H1 (cell line): ENCODE results near the gene PFDN1. TPM values are rescaled to one million over a fixed set of nuclear protein-coding genes. Genes with fewer than 3 reads are reported as not detected.
A peak's percentile ranks its signal among the peaks of the same experiment; 100 is the strongest.

Source experiments
- CTCF ChIA-PET: fragments of 300-600 bp; sonication (Branson Sonifier 250); formaldehyde crosslinking; loops from one replicate; lab custom pipeline; 2021; ENCODE audit not compliant: partially characterized antibody; lab: Charles Lee
- POLR2A ChIA-PET: fragments of 300-600 bp; sonication (Branson Sonifier 250); formaldehyde crosslinking; loops from one replicate; lab custom pipeline; 2021; ENCODE audit warnings: inconsistent platforms; ENCODE audit not compliant: partially characterized antibody; lab: Charles Lee
- DNase-seq, 2 experiments: peaks; one replicate each; pipeline versions ENCODE4 v3.0.0 to v3.0.0-alpha.2; 2010 to 2022; ENCODE audit warnings: low spot score in 2 of 2, low read depth in 1 of 2, mixed read lengths in 1 of 2
- FAIRE-seq: peaks from 2 replicates; lab custom pipeline; 2011; peaks lifted over from hg19 to GRCh38; lab: Jason Lieb, UNC
- H2AFZ ChIP-seq: 2 replicates; pipeline ENCODE4 v1.8.1; 2012; ENCODE audit warnings: low read length, inconsistent platforms
- H2AK5ac ChIP-seq: 2 replicates; pipeline ENCODE4 v1.6.1; 2013; ENCODE audit warnings: low read depth, low read length
- H2BK120ac ChIP-seq: replicated peaks from 2 replicates; pipeline ENCODE3; 2013; ENCODE audit warnings: low read depth, low read length, inconsistent platforms
- H2BK12ac ChIP-seq: 2 replicates; pipeline ENCODE4 v1.6.1; 2013; ENCODE audit warnings: low read depth, low read length
- H2BK15ac ChIP-seq: 2 replicates; pipeline ENCODE4 v1.6.1; 2013; ENCODE audit warnings: low read length
- H2BK20ac ChIP-seq: 2 replicates; pipeline ENCODE4 v1.6.1; 2013; ENCODE audit warnings: low read length
- H2BK5ac ChIP-seq: 2 replicates; pipeline ENCODE4 v1.6.1; 2013; ENCODE audit warnings: low read depth, low read length
- H3K14ac ChIP-seq: 2 replicates; pipeline ENCODE4 v1.6.1; 2013; ENCODE audit warnings: inconsistent platforms; ENCODE audit not compliant: insufficient read length
- H3K18ac ChIP-seq: 2 replicates; pipeline ENCODE4 v1.6.1; 2013; ENCODE audit warnings: low read length; ENCODE audit errors: extremely low read depth
- H3K23ac ChIP-seq: 2 replicates; pipeline ENCODE4 v1.6.1; 2013; ENCODE audit warnings: inconsistent platforms; ENCODE audit not compliant: insufficient read length
- H3K23me2 ChIP-seq: 2 replicates; pipeline ENCODE4 v1.6.1; 2013; ENCODE audit warnings: low read depth, low read length
- H3K27ac ChIP-seq: 2 replicates; pipeline ENCODE4 v1.6.1; 2011; ENCODE audit warnings: low read depth, low read length, inconsistent platforms
- H3K27me3 ChIP-seq, 4 experiments: replicated peaks in 1 of 4; 1 replicate in 1 of 4; 2 replicates in 3 of 4; pipeline versions ENCODE4 v1.6.1 to v1.8.1; 2011 to 2013; ENCODE audit warnings: low read length in 3 of 4, mild to moderate bottlenecking in 3 of 4, inconsistent platforms in 2 of 4, mixed read lengths in 2 of 4, moderate library complexity in 1 of 4; ENCODE audit not compliant: control insufficient read depth in 3 of 4, insufficient read depth in 3 of 4; ENCODE audit errors: extremely low read depth in 1 of 4
- H3K36me3 ChIP-seq, 4 experiments: 2 replicates each; pipeline versions ENCODE4 v1.6.1 to v1.8.1; 2011 to 2013; ENCODE audit warnings: mild to moderate bottlenecking in 4 of 4, low read length in 3 of 4, moderate library complexity in 2 of 4, control low read depth in 1 of 4, inconsistent platforms in 1 of 4; ENCODE audit not compliant: insufficient read depth in 4 of 4, control insufficient read depth in 2 of 4
- H3K4ac ChIP-seq: replicated peaks from 2 replicates; pipeline ENCODE3; 2013; ENCODE audit warnings: low read length, low read depth, mixed read lengths, inconsistent platforms; ENCODE audit not compliant: insufficient read length
- H3K4me1 ChIP-seq, 4 experiments: replicated peaks in 1 of 4; 1 replicate in 1 of 4; 2 replicates in 3 of 4; pipeline versions ENCODE4 v1.6.1 to v1.8.1; 2011 to 2013; ENCODE audit warnings: low read length in 3 of 4, inconsistent platforms in 2 of 4, mixed read lengths in 1 of 4; ENCODE audit not compliant: insufficient read depth in 4 of 4, control insufficient read depth in 3 of 4
- H3K4me2 ChIP-seq, 2 experiments: 2 replicates each; pipeline versions ENCODE4 v1.6.1 to v1.8.1; 2011 to 2013; ENCODE audit warnings: low read depth in 2 of 2, low read length in 2 of 2, control low read depth in 1 of 2, inconsistent platforms in 1 of 2, mild to moderate bottlenecking in 1 of 2; ENCODE audit not compliant: insufficient read depth in 1 of 2
- H3K4me3 ChIP-seq, 4 experiments: fragments of 200-600, 300-600 bp in 1 of 4; sonication (generic), shearing (Covaris generic), sonication (Bioruptor Twin) in 1 of 4; 2 replicates each; pipeline versions ENCODE4 v1.5.1 to v1.8.1; 2011 to 2016; ENCODE audit warnings: low read length in 4 of 4, low read depth in 3 of 4, control low read depth in 2 of 4, inconsistent platforms in 2 of 4, mild to moderate bottlenecking in 2 of 4, mixed read lengths in 1 of 4, moderate library complexity in 1 of 4; ENCODE audit not compliant: insufficient read depth in 2 of 4; ENCODE audit errors: extremely low read depth in 1 of 4
- H3K56ac ChIP-seq: replicated peaks from 2 replicates; pipeline ENCODE3; 2013; ENCODE audit warnings: low read depth, mild to moderate bottlenecking, mixed read lengths, low read length, inconsistent platforms; ENCODE audit not compliant: insufficient read length
- H3K79me1 ChIP-seq: 2 replicates; pipeline ENCODE4 v1.6.1; 2013; ENCODE audit warnings: low read depth, low read length, control low read depth
- H3K79me2 ChIP-seq, 2 experiments: 2 replicates each; pipeline versions ENCODE4 v1.6.1 to v1.8.1; 2012 to 2013; ENCODE audit warnings: low read length in 2 of 2, mild to moderate bottlenecking in 2 of 2, inconsistent platforms in 1 of 2; ENCODE audit not compliant: insufficient read depth in 2 of 2, control insufficient read depth in 1 of 2
- H3K9ac ChIP-seq, 4 experiments: replicated peaks in 1 of 4; 1 replicate in 1 of 4; 2 replicates in 3 of 4; pipeline versions ENCODE4 v1.6.1 to v1.8.1; 2011 to 2013; ENCODE audit warnings: low read depth in 3 of 4, low read length in 3 of 4, control low read depth in 2 of 4, mild to moderate bottlenecking in 2 of 4, moderate library complexity in 2 of 4, inconsistent platforms in 1 of 4; ENCODE audit errors: extremely low read depth in 1 of 4
- H3K9me3 ChIP-seq, 2 experiments: 2 replicates each; pipeline versions ENCODE4 v1.6.1 to v1.8.1; 2012 to 2013; ENCODE audit warnings: mild to moderate bottlenecking in 2 of 2, moderate library complexity in 2 of 2, control low read depth in 1 of 2, inconsistent platforms in 1 of 2, low read depth in 1 of 2, low read length in 1 of 2, mixed read lengths in 1 of 2; ENCODE audit not compliant: insufficient read depth in 2 of 2
- H4K20me1 ChIP-seq, 2 experiments: replicated peaks in 1 of 2; 2 replicates each; pipeline versions ENCODE3 to v1.8.1; 2011 to 2013; ENCODE audit warnings: inconsistent platforms in 2 of 2, low read length in 2 of 2, mild to moderate bottlenecking in 1 of 2; ENCODE audit not compliant: insufficient read depth in 2 of 2, control insufficient read depth in 1 of 2
- H4K5ac ChIP-seq: 2 replicates; pipeline ENCODE4 v1.6.1; 2013; ENCODE audit warnings: low read length, low read depth, mixed read lengths, inconsistent platforms; ENCODE audit not compliant: insufficient read length
- H4K8ac ChIP-seq: 2 replicates; pipeline ENCODE4 v1.8.0; 2013; ENCODE audit warnings: mild to moderate bottlenecking, moderate library complexity, low read length, inconsistent platforms; ENCODE audit not compliant: insufficient read depth; ENCODE audit errors: extremely low read depth
- H4K91ac ChIP-seq: replicated peaks from 2 replicates; pipeline ENCODE3; 2013; ENCODE audit warnings: low read length, mixed read lengths, inconsistent platforms; ENCODE audit not compliant: insufficient read length
- BACH1 ChIP-seq: IDR thresholded peaks from 2 replicates; pipeline ENCODE4 v1.6.1; 2012; ENCODE audit warnings: low read length, improper control_type of control experiment
- RAD21 ChIP-seq, 2 experiments: IDR thresholded peaks in 1 of 2; conservative IDR thresholded peaks in 1 of 2; 2 replicates each; pipeline ENCODE4 v1.6.1; 2011; ENCODE audit warnings: low read depth in 2 of 2, low read length in 2 of 2, improper control_type of control experiment in 1 of 2, inconsistent platforms in 1 of 2, mild to moderate bottlenecking in 1 of 2, moderate library complexity in 1 of 2
- RNF2 ChIP-seq: fragments of 200-900, 300-1000 bp; sonication (generic); IDR thresholded peaks from 2 replicates; pipeline ENCODE4 v1.7.1; 2016; ENCODE audit warnings: borderline replicate concordance, low read depth, mild to moderate bottlenecking, antibody characterized with exemption, low read length; ENCODE audit not compliant: poor library complexity, severe bottlenecking; ENCODE audit errors: missing control alignments
- SAP30 ChIP-seq: fragments of 300-600 bp; sonication (generic); IDR thresholded peaks from 2 replicates; pipeline ENCODE4 v1.7.1; 2012; ENCODE audit warnings: low read length, moderate library complexity, mild to moderate bottlenecking, inconsistent platforms; ENCODE audit not compliant: insufficient read depth, insufficient replicate concordance
- SIN3A ChIP-seq, 2 experiments: IDR thresholded peaks in 1 of 2; conservative IDR thresholded peaks in 1 of 2; 2 replicates each; pipeline ENCODE4 v1.6.1; 2011 to 2012; ENCODE audit warnings: low read length in 2 of 2, improper control_type of control experiment in 1 of 2, low read depth in 1 of 2, mild to moderate bottlenecking in 1 of 2
- SP2 ChIP-seq: IDR thresholded peaks from 2 replicates; pipeline ENCODE4 v1.6.1; 2012; ENCODE audit warnings: mild to moderate bottlenecking, low read length, inconsistent platforms
- YY1 ChIP-seq: IDR thresholded peaks from 2 replicates; pipeline ENCODE4 v1.6.1; 2011; ENCODE audit warnings: low read depth, mild to moderate bottlenecking, low read length
- WGBS, 2 experiments: shearing (Covaris generic) in 1 of 2; methylation state at CpG; one replicate each; pipeline versions ENCODE4 v1.1.6 to v1.1.7; 2013 to 2015; ENCODE audit warnings: low lambda C conversion rate in 2 of 2, mixed read lengths in 2 of 2, inconsistent platforms in 1 of 2, low coverage in 1 of 2, missing lambda C conversion rate in 1 of 2; ENCODE audit not compliant: insufficient replicate concordance in 2 of 2, insufficient coverage in 1 of 2, insufficient read length in 1 of 2; ENCODE audit errors: extremely low coverage in 1 of 2, missing lambda C conversion rate in 1 of 2; 5-methylcytosine and 5-hydroxymethylcytosine counted together
- polyA plus RNA-seq, 7 experiments: library from polyadenylated mRNA; depleted of rRNA in 3 of 7; stranded (reverse) in 5 of 7; unstranded in 2 of 7; fragments of >200 nt in 5 of 7; fragments of 200-250 nt in 2 of 7; gene quantifications; 1 replicate in 5 of 7; 2 replicates in 1 of 7; 4 replicates in 1 of 7; pipeline versions ENCODE4 v1.2.1 to v1.2.3, GENCODE V29; 2011 to 2013; ENCODE audit warnings: missing spikeins in 2 of 7, mixed read lengths in 2 of 7
- total RNA-seq: library from RNA; stranded (reverse); fragmentation: NEBNext Ultra II Directional; extraction: Animal tissue kit (Norgen Biotek cat#: 25700); gene quantifications from 2 replicates; pipeline ENCODE4 v1.2.1, GENCODE V29; 2021

PFDN1 gene
- total and polyA plus RNA-seq, 2 of the 8 experiments (the other 6 are each of a cell fraction or from before 2014, with no cell fraction given), result 53.0 to 89.6 TPM

- DNase-seq (no peak), FAIRE-seq (no peak)
- Histone ChIP-seq H3K18ac (no peak overlapping the region), H2AK5ac (no peak overlapping the region), H3K4me3 (no peak overlapping the region), H4K20me1 (peaks cover 4% of the 10 kb centered on the region in 2 experiments), H3K27me3 (no peaks in the 10 kb centered on the region), H2BK12ac (no peak overlapping the region), H3K27ac (no peak overlapping the region), H3K4me2 (no peak overlapping the region), H2AFZ (no peak overlapping the region), H3K79me1 (no peaks in the 10 kb centered on the region), H4K5ac (no peak overlapping the region), H3K79me2 (peaks cover 0 to 97% of the 10 kb centered on the region in 2 experiments; a peak in 3 of 4 replicates), H3K23ac (no peak overlapping the region), H2BK5ac (no peak overlapping the region), H3K56ac (no peak overlapping the region), H2BK15ac (no peak overlapping the region), H2BK120ac (no peak overlapping the region), H4K8ac (no peak overlapping the region), H3K4me1 (no peaks in the 10 kb centered on the region), H3K36me3 (peaks cover 0 to under 1% (median 0%) of the 10 kb centered on the region in 4 experiments; a peak in 1 of 8 replicates), H2BK20ac (no peak overlapping the region), H3K9ac (peak overlapping the region in 1 of 4 experiments; percentile 34; a peak in 1 of 7 replicates), H3K23me2 (no peaks in the 10 kb centered on the region; the same call in 1 of the 2 replicates), H3K9me3 (no peaks in the 10 kb centered on the region), H3K14ac (no peak overlapping the region), H4K91ac (no peak overlapping the region)
- CTCF ChIA-PET, result interaction anchor here (0.9 to 1.3 kb wide), 3 partner anchors 25 to 59 kb away, joined by 3 read pairs; no protein-coding TSS in a partner anchor
- WGBS, 2 experiments, result 71% methylated on average over 1 of the region's 1 CpG; no CpG with 5 or more reads in 1 of the 2 experiments
- POLR2A ChIA-PET, result interaction anchor here (1.0 to 1.6 kb wide), 2 partner anchors 11 to 12 kb away, joined by 4 read pairs; no protein-coding TSS in a partner anchor
- TF ChIP-seq BACH1 (no peak), RNF2 (no peak), RAD21 (IDR thresholded peaks at IDR 0.05 in 1 of 2, conservative IDR thresholded peaks at IDR 0.05 in 1 of 2; ENCODE audit: low read depth in 2 of 2, low read length in 2 of 2) (no peak), SIN3A (conservative IDR thresholded peaks at IDR 0.05 in 1 of 2, IDR thresholded peaks at IDR 0.05 in 1 of 2; ENCODE audit: low read depth in 1 of 2, low read length in 2 of 2) (no peak), YY1 (no peak), SAP30 (no peak), SP2 (no peak)
- TF ChIP-seq, all 59 proteins: peak for 0
- no peak overlapping the region for H3K4ac ChIP-seq
Measured at GRCh38 chr5:140293849-140294100, 9.1 kb downstream of the PFDN1 start.
